Measurements from ENCODE around the gene OR7D2.
A peak's percentile ranks its signal among the peaks of the same experiment; 100 is the strongest.

Gene OR7D2

DNA sequence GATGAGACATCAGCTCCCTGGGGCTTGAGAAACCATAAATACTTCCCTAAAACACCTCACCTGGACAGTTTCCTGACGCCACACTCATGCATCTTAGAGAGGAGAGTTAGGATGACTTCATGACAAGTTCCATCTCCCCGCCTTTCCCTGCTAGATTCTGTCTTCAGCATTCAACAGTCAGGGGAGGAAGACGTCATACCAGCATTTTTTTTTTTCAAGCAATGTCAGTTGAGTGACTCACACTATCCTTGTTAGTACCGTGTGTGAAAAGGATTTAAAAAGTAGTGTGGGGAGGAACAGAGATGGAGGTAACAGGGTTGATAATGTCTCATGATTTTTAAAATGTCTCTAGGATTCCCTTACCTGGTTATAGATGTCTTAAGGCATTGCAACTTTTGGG is at the start of gene OR7D2:
Gene OR7D2 (plus strand): TSS at position 79 of the 400 bp plus-strand sequence. CDS start 6,803 bp downstream, outside the sequence.
- in situ Hi-C loops (cut with HindIII; ENCODE audit: low pct_unique_long_range_greater_than_20kb, low sequenced_read_pairs) = no loop called here
- TF ChIP-seq JUND (IDR thresholded peaks at IDR 0.05; ENCODE audit: low read depth) = no peak
- DNase-seq (ENCODE audit: low read depth in 1 of 2, low spot score in 1 of 2) = no peak

DNA sequence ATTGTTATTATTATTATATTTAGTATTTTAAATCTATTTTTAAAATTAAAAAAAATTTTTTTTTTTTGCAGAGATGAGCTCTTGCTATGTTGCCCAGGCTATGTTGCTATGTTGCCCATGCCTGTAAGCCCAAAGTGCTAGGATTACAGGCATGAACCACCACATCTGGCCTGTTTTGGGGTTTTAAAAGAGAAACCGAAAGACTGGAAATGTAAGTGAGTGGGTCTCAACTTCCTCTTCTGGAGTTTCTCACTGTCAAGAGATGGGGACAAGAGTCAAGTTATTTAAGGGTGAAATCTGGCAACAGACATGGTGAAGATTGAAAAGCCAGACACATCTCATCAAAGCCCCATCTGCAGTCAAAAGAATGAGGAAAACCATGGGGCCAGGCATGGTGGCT is 47.8 kb upstream of the OR7D2 start:
- no peak for TF ChIP-seq JUND (IDR thresholded peaks at IDR 0.05; ENCODE audit: low read depth)
- in situ Hi-C loops (cut with HindIII; ENCODE audit: low pct_unique_long_range_greater_than_20kb, low sequenced_read_pairs) = no loop called here
- DNase-seq (ENCODE audit: low read depth in 1 of 2, low spot score in 1 of 2) = no peak

DNA sequence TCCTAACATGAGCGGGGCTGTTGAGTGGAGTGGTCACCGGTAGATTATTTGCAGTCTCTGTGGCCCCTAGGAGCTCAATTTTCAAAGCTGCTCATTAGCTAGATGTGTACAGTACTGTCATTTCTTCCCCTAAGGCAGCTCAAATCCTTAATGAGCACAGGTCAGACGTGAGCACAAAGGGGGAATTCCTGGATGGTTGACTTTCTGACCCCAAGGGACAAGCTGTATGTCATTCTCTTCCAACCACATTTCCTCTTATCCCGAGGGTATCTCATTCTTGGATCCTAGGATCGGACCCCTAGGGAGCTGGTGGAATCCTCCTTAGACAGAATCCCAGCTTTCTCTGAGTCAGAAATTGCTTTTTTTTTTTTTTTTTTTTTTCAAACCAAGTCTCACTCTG is 46.4 kb upstream of the OR7D2 start:
- no peak for TF ChIP-seq JUND (IDR thresholded peaks at IDR 0.05; ENCODE audit: low read depth)
- DNase-seq (ENCODE audit: low read depth in 1 of 2, low spot score in 1 of 2) = no peak
- in situ Hi-C loops (cut with HindIII; ENCODE audit: low pct_unique_long_range_greater_than_20kb, low sequenced_read_pairs) = no loop called here

DNA sequence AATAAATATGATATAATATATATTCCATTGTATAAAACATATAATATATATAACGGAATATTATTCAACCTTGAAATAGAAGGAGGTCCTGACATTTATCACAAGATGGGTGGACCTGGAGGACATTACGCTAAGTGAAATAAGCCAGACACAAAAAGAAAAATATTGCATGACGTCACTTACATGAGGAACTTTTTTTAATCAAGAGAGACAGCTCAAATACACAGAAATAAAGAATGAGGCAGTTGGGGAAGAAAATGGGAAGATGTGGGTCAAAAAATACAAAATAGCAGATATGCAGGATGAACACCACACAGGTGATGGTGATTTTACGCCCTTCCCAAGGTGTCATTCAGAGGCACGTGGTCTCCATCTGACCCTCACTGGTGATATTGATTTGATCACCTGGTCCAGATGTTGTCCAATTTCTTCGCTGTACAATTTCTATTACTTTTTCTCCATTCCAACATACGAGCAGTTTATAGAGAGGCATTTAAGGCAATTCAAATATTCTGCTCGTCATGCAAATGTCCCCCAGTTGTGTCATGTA is 39.1 kb upstream of the OR7D2 start:
- peak in 1 of 2 experiments; percentile 4 for DNase-seq (ENCODE audit: low read depth in 1 of 2, low spot score in 1 of 2)
- TF ChIP-seq JUND (IDR thresholded peaks at IDR 0.05; ENCODE audit: low read depth) = no peak
- in situ Hi-C loops (cut with HindIII; ENCODE audit: low pct_unique_long_range_greater_than_20kb, low sequenced_read_pairs) = no loop called here

DNA sequence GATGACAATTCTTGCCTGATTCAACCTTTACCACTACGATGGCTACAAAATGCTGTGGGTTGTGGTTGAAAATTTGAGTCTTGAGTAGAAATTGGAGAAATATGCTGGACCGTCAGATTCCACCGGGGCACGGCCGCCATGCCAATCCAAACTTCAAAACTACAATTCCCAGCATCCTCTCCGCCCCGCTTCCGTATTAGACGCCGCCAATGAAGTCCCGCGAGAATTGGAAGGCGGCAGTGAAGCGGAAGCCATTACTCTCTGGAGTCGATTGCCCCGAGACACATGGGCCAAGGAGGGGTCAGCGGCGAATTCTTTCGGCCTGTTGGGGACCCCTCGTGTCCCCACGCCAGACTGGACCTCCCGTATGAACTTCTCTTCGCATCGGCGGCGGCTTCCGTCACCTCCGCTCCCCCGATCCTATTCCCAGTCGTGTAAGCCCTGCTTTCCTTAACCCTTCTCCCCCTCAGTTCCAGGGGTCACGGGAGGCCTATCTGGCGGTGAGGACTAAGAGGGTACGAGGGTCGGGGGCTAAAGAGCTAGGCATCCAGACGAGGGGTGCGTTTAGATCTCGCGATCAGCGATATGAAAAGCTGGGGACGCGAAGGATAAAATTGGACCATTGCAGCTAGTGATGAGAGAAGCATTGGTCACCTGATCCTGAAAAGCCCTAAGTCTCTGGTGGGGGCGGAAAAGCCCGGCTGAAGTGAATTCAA is 38.5 kb upstream of the OR7D2 start, which contains the start of gene ZNF317:
Gene ZNF317 (plus strand): TSS at position 239 of the 716 bp plus-strand sequence. CDS start 15,620 bp downstream, outside the sequence.
- in situ Hi-C loops (cut with HindIII; ENCODE audit: low pct_unique_long_range_greater_than_20kb, low sequenced_read_pairs) = no loop called here
- peak; percentile 23 to 91 for DNase-seq (ENCODE audit: low read depth in 1 of 2, low spot score in 1 of 2)
- no peak for TF ChIP-seq JUND (IDR thresholded peaks at IDR 0.05; ENCODE audit: low read depth)

DNA sequence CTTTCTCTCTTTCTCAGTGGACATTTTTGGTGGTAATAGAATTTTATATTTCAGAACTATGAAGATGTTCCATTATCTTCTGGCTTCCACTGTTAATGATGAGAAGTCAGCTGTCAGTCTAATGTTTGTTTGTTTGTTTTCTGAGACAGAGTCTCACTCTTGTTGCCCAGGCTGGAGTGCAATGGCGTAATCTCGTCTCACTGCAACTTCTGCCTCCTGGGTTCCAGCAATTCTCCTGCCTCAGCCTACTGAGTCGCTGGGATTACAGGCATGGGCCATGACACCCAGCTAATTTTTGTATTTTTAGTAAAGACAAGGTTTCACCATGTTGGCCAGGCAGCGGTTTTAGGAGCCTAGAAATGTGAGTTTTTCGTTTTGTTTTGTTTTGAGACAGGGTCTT is 33.9 kb upstream of the OR7D2 start:
- DNase-seq (ENCODE audit: low read depth in 1 of 2, low spot score in 1 of 2) = no peak
- in situ Hi-C loops (cut with HindIII; ENCODE audit: low pct_unique_long_range_greater_than_20kb, low sequenced_read_pairs) = no loop called here
- TF ChIP-seq JUND (IDR thresholded peaks at IDR 0.05; ENCODE audit: low read depth) = no peak

DNA sequence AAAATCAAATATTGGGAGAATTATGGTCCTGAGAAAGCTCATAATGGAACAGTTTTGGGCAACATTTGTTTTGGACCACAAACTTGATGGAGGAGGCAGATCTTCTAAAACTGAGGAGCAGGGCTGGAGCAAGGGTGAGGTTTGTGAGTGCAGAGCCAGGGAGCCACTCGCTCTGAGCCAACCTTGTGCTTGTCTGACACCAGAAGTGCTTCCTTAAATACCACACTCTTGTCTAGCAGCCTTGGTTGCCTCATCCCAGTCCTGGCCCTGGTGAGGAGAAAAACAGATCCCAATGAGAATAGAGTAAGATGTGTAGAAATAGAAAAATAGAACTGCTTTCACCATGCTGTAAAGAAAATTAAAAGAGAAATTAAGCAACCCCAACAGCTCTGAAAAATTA is 31.9 kb upstream of the OR7D2 start:
- in situ Hi-C loops (cut with HindIII; ENCODE audit: low pct_unique_long_range_greater_than_20kb, low sequenced_read_pairs) = no loop called here
- no peak for DNase-seq (ENCODE audit: low read depth in 1 of 2, low spot score in 1 of 2)
- TF ChIP-seq JUND (IDR thresholded peaks at IDR 0.05; ENCODE audit: low read depth) = no peak

DNA sequence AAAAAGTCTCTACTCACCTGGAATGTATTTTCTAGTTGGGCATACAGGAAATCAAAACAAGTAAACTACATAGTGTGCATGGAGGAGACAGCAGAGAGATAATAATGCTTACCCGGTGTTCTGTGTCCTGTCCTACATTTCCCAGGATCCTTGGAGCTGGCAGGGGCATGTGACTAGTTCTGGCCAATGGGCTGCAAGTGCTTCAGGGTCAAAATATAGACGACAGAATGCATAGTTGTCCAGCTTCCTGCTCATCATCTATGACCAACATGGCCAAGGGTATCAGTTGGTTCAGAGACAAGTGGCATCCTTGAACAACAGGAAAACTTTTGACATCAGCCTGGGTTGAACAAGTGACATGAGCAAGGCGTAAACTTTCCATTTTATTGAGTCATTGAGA is 30.1 kb upstream of the OR7D2 start:
- DNase-seq (ENCODE audit: low read depth in 1 of 2, low spot score in 1 of 2) = no peak
- TF ChIP-seq JUND (IDR thresholded peaks at IDR 0.05; ENCODE audit: low read depth) = no peak
- in situ Hi-C loops (cut with HindIII; ENCODE audit: low pct_unique_long_range_greater_than_20kb, low sequenced_read_pairs) = no loop called here

DNA sequence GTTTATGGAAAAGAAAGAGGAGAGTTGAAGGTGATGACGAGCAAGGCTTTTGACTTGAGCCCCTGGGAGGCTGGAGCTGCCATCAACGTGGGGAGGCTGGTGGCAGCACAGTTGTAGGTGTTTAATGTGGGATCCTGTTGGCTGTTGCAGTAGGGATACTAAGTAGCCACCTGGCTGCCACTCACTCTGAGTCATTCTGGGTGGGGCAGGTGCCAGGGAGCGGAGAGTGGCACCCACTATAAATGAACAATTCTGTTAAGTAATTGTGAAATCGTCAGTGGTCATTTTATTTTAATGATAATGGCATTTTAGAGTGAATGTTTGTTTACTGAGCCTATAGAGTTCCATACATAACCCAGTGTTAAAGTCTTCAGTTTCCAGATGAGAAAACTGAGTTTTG is 28.8 kb upstream of the OR7D2 start:
- no peak for DNase-seq (ENCODE audit: low read depth in 1 of 2, low spot score in 1 of 2)
- no peak for TF ChIP-seq JUND (IDR thresholded peaks at IDR 0.05; ENCODE audit: low read depth)
- in situ Hi-C loops (cut with HindIII; ENCODE audit: low pct_unique_long_range_greater_than_20kb, low sequenced_read_pairs) = no loop called here

DNA sequence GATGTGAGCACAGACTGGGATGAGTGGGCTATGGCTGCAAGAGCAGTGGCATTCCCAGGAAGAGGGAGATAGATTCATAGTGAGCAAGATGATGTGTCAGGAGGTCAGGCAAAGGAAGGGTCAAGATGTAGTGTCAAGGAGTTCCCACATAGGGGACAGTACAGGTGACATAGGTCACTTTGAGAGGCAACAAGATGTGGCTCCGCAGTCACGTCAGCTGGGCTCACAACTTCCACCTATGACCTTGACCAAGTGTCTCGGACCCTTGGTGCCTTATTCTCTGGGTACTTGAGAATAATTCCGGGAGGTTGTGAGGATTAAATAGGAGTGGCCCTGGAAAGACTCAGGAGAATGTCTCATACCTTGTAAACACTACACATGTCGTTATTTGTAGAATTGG is 28.1 kb upstream of the OR7D2 start:
- DNase-seq (ENCODE audit: low read depth in 1 of 2, low spot score in 1 of 2) = no peak
- TF ChIP-seq JUND (IDR thresholded peaks at IDR 0.05; ENCODE audit: low read depth) = no peak
- in situ Hi-C loops (cut with HindIII; ENCODE audit: low pct_unique_long_range_greater_than_20kb, low sequenced_read_pairs) = no loop called here

DNA sequence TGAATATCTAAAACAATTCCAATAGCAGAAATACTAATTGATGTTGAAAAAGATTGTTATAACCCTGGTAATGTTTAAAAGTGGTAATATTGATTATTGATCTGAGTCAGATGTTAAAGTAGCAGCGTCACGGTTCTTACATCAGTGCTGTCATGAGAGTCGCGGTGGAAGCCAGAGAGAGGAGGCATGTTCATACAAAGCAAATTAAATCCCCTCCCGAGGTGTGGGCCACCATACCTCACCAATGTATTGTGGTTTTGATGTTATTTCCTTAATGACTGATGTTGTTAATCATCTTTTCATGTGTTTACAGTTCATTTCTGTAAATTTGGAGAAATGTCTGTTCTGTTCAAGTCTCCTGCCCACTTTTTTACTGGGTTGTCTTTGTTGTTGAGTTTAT is 27.4 kb upstream of the OR7D2 start:
- in situ Hi-C loops (cut with HindIII; ENCODE audit: low pct_unique_long_range_greater_than_20kb, low sequenced_read_pairs) = no loop called here
- TF ChIP-seq JUND (IDR thresholded peaks at IDR 0.05; ENCODE audit: low read depth) = no peak
- DNase-seq (ENCODE audit: low read depth in 1 of 2, low spot score in 1 of 2) = no peak

DNA sequence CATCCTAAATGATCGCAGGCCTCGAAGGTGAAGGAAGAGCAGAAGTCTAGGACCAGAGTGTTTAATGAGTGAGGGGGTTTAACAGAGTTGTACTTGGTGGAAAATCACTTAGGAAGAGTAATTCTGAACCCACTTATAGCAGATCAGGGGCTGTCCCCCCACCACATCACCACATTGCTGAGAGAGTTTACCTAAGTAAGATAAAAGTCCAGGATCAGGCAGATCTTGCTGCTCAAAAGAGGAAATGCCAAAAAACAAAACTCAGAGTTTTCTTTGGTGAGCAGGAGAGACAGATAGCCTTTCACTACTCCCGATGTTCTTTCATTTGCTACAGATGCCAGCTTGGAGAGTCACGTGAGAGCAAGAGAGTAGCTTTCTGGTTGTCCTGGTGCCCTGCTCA is 23.2 kb upstream of the OR7D2 start:
- DNase-seq (ENCODE audit: low read depth in 1 of 2, low spot score in 1 of 2) = no peak
- TF ChIP-seq JUND (IDR thresholded peaks at IDR 0.05; ENCODE audit: low read depth) = no peak
- in situ Hi-C loops (cut with HindIII; ENCODE audit: low pct_unique_long_range_greater_than_20kb, low sequenced_read_pairs) = no loop called here

DNA sequence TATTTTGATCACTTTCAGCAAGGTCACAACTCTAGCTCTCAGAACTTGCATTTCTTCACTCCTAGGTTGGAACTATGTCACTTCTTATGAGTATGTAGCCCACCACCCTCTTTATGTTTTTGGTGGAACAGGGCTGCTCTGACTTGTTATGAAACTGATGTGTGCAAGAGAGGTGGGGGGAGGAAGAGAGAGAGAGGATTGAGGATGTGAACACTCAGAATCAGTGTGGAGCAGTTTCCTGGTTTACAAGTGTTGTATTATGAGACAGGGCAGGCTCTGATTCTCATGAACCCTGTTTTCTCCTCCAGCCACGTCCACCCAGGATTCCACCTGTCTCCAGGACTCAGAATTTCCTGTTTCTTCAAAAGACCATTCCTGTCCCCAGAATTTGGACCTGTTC is 22.5 kb upstream of the OR7D2 start:
- no peak for TF ChIP-seq JUND (IDR thresholded peaks at IDR 0.05; ENCODE audit: low read depth)
- DNase-seq (ENCODE audit: low read depth in 1 of 2, low spot score in 1 of 2) = no peak
- in situ Hi-C loops (cut with HindIII; ENCODE audit: low pct_unique_long_range_greater_than_20kb, low sequenced_read_pairs) = no loop called here

DNA sequence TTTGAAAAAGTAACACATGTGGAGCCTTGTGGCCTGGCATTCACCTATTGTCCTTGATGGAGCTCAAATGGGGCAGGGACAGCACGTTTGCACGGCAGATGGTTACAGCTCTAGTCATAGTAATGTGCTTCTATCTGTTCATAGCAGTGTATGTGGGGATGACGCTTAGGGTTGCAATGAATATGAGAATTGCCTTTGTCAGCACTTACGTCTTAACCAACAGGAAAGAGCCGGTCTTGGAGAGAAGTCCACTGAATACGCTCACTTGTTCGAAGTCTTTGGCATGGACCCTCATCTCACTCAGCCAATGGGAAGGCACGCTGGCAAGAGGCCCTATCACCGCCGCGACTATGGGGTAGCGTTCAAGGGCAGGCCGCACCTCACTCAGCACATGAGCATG is 18.9 kb upstream of the OR7D2 start:
- no peak for TF ChIP-seq JUND (IDR thresholded peaks at IDR 0.05; ENCODE audit: low read depth)
- in situ Hi-C loops (cut with HindIII; ENCODE audit: low pct_unique_long_range_greater_than_20kb, low sequenced_read_pairs) = no loop called here
- DNase-seq (ENCODE audit: low read depth in 1 of 2, low spot score in 1 of 2) = no peak
